ENCODE data around the gene ATXN7L1.

The ATXN7L1 gene

GRCh38 chr7:105768117-105768516 is 108.3 kb downstream of the ATXN7L1 start:
- H3K36me3 ChIP-seq (ENCODE audit: control insufficient read depth in 1 of 2, insufficient read depth in 2 of 2, low read length in 2 of 2) = no peaks in the 10 kb centered on the region
- no peak overlapping the region for H3K9ac ChIP-seq (ENCODE audit: low read depth in 1 of 2, low read length in 2 of 2)
- H3K27ac ChIP-seq (ENCODE audit: low read depth, low read length) = no peak overlapping the region
- no peaks in the 10 kb centered on the region for H3K4me1 ChIP-seq (ENCODE audit: control insufficient read depth in 1 of 2, insufficient read depth in 2 of 2, low read length in 2 of 2)
- H3K4me3 ChIP-seq (ENCODE audit: low read depth in 1 of 2, low read length in 2 of 2) = no peak overlapping the region
- no peaks in the 10 kb centered on the region for H3K9me3 ChIP-seq (ENCODE audit: control insufficient read depth in 1 of 2, low read length in 2 of 2)
- H3K27me3 ChIP-seq (ENCODE audit: control insufficient read depth in 1 of 2, insufficient read depth in 2 of 2, low read length in 2 of 2) = no peaks in the 10 kb centered on the region

- Histone ChIP-seq H3K4me1 (ENCODE audit: control insufficient read depth in 1 of 2, insufficient read depth in 2 of 2, low read length in 2 of 2) (no peaks in the 10 kb centered on the region), H3K9me3 (ENCODE audit: control insufficient read depth in 1 of 2, low read length in 2 of 2) (no peaks in the 10 kb centered on the region), H3K27me3 (ENCODE audit: control insufficient read depth in 1 of 2, insufficient read depth in 2 of 2, low read length in 2 of 2) (no peaks in the 10 kb centered on the region), H3K9ac (ENCODE audit: low read depth in 1 of 2, low read length in 2 of 2) (no peak overlapping the region), H3K4me3 (ENCODE audit: low read depth in 1 of 2, low read length in 2 of 2) (no peak overlapping the region), H3K27ac (ENCODE audit: low read depth, low read length) (no peak overlapping the region), H3K36me3 (ENCODE audit: control insufficient read depth in 1 of 2, insufficient read depth in 2 of 2, low read length in 2 of 2) (no peaks in the 10 kb centered on the region)
Observed at GRCh38 chr7:105766421-105767073, 109.9 kb downstream of the ATXN7L1 start.

DNA sequence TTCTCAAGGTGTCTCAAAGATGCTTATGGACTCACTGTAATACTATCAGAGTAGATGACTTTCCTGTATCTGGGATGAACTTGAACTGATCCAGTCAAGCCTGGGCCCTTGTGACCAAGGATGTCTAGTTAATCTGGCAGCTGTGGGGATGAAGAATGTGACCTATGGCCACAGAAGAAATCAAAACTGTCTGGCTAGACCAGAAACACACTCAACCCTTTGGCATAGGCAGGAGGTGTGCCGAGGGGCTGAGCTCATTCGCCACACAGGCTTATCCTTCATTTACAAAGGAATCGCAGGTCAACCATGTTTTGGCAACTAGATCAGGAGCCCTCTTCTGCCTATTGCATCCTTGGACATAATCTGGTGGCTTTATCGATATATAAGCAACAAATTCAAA is 110.6 kb downstream of the ATXN7L1 start:
- H3K9me3 ChIP-seq (ENCODE audit: control insufficient read depth in 1 of 2, low read length in 2 of 2) = no peaks in the 10 kb centered on the region

GRCh38 chr7:105764506-105764905 is 111.9 kb downstream of the ATXN7L1 start:
- Histone ChIP-seq H3K27me3 (ENCODE audit: control insufficient read depth in 1 of 2, insufficient read depth in 2 of 2, low read length in 2 of 2) (no peaks in the 10 kb centered on the region), H3K9me3 (ENCODE audit: control insufficient read depth in 1 of 2, low read length in 2 of 2) (no peaks in the 10 kb centered on the region), H3K27ac (ENCODE audit: low read depth, low read length) (no peak overlapping the region), H3K9ac (ENCODE audit: low read depth in 1 of 2, low read length in 2 of 2) (no peak overlapping the region), H3K4me3 (ENCODE audit: low read depth in 1 of 2, low read length in 2 of 2) (no peak overlapping the region), H3K4me1 (ENCODE audit: control insufficient read depth in 1 of 2, insufficient read depth in 2 of 2, low read length in 2 of 2) (peaks cover 1 to 5% of the 10 kb centered on the region in 2 donors), H3K36me3 (ENCODE audit: control insufficient read depth in 1 of 2, insufficient read depth in 2 of 2, low read length in 2 of 2) (no peaks in the 10 kb centered on the region)

More for the DNA sequence above, 110.6 kb downstream of the ATXN7L1 start:
- no peak overlapping the region for H3K9ac ChIP-seq (ENCODE audit: low read depth in 1 of 2, low read length in 2 of 2)
- H3K27me3 ChIP-seq (ENCODE audit: control insufficient read depth in 1 of 2, insufficient read depth in 2 of 2, low read length in 2 of 2) = no peaks in the 10 kb centered on the region
- H3K36me3 ChIP-seq (ENCODE audit: control insufficient read depth in 1 of 2, insufficient read depth in 2 of 2, low read length in 2 of 2) = no peaks in the 10 kb centered on the region
- no peak overlapping the region for H3K4me3 ChIP-seq (ENCODE audit: low read depth in 1 of 2, low read length in 2 of 2)
- H3K27ac ChIP-seq (ENCODE audit: low read depth, low read length) = no peak overlapping the region
- no peaks in the 10 kb centered on the region for H3K4me1 ChIP-seq (ENCODE audit: control insufficient read depth in 1 of 2, insufficient read depth in 2 of 2, low read length in 2 of 2)

GRCh38 chr7:105760551-105761447 is 115.6 kb downstream of the ATXN7L1 start:
- no peak overlapping the region for H3K4me3 ChIP-seq (ENCODE audit: low read depth in 1 of 2, low read length in 2 of 2)
- H3K36me3 ChIP-seq (ENCODE audit: control insufficient read depth in 1 of 2, insufficient read depth in 2 of 2, low read length in 2 of 2) = no peaks in the 10 kb centered on the region
- peaks cover 4 to 9% of the 10 kb centered on the region in 2 donors for H3K4me1 ChIP-seq (ENCODE audit: control insufficient read depth in 1 of 2, insufficient read depth in 2 of 2, low read length in 2 of 2)
- H3K9ac ChIP-seq (ENCODE audit: low read depth in 1 of 2, low read length in 2 of 2) = no peak overlapping the region
- no peaks in the 10 kb centered on the region for H3K9me3 ChIP-seq (ENCODE audit: control insufficient read depth in 1 of 2, low read length in 2 of 2)
- no peak overlapping the region for H3K27ac ChIP-seq (ENCODE audit: low read depth, low read length)
- H3K27me3 ChIP-seq (ENCODE audit: control insufficient read depth in 1 of 2, insufficient read depth in 2 of 2, low read length in 2 of 2) = no peaks in the 10 kb centered on the region

- Histone ChIP-seq H3K4me1 (ENCODE audit: control insufficient read depth in 1 of 2, insufficient read depth in 2 of 2, low read length in 2 of 2) (peaks cover 4 to 9% of the 10 kb centered on the region in 2 donors), H3K9me3 (ENCODE audit: control insufficient read depth in 1 of 2, low read length in 2 of 2) (no peaks in the 10 kb centered on the region), H3K36me3 (ENCODE audit: control insufficient read depth in 1 of 2, insufficient read depth in 2 of 2, low read length in 2 of 2) (no peaks in the 10 kb centered on the region), H3K4me3 (ENCODE audit: low read depth in 1 of 2, low read length in 2 of 2) (no peak overlapping the region), H3K27ac (ENCODE audit: low read depth, low read length) (no peak overlapping the region), H3K9ac (ENCODE audit: low read depth in 1 of 2, low read length in 2 of 2) (no peak overlapping the region), H3K27me3 (ENCODE audit: control insufficient read depth in 1 of 2, insufficient read depth in 2 of 2, low read length in 2 of 2) (no peaks in the 10 kb centered on the region)
Observed at GRCh38 chr7:105759670-105760550, 116.5 kb downstream of the ATXN7L1 start.

- no peaks in the 10 kb centered on the region for H3K36me3 ChIP-seq (ENCODE audit: control insufficient read depth in 1 of 2, insufficient read depth in 2 of 2, low read length in 2 of 2)
- H3K9me3 ChIP-seq (ENCODE audit: control insufficient read depth in 1 of 2, low read length in 2 of 2) = no peaks in the 10 kb centered on the region
- no peak overlapping the region for H3K9ac ChIP-seq (ENCODE audit: low read depth in 1 of 2, low read length in 2 of 2)
- no peak overlapping the region for H3K27ac ChIP-seq (ENCODE audit: low read depth, low read length)
- H3K4me3 ChIP-seq (ENCODE audit: low read depth in 1 of 2, low read length in 2 of 2) = no peak overlapping the region
- no peaks in the 10 kb centered on the region for H3K27me3 ChIP-seq (ENCODE audit: control insufficient read depth in 1 of 2, insufficient read depth in 2 of 2, low read length in 2 of 2)
- H3K4me1 ChIP-seq (ENCODE audit: control insufficient read depth in 1 of 2, insufficient read depth in 2 of 2, low read length in 2 of 2) = peaks cover 4 to 9% of the 10 kb centered on the region in 2 donors
Observed at GRCh38 chr7:105756367-105756766, 120.0 kb downstream of the ATXN7L1 start.

- Histone ChIP-seq H3K27ac (ENCODE audit: low read depth, low read length) (no peak overlapping the region), H3K9ac (ENCODE audit: low read depth in 1 of 2, low read length in 2 of 2) (no peak overlapping the region), H3K4me3 (ENCODE audit: low read depth in 1 of 2, low read length in 2 of 2) (no peak overlapping the region), H3K9me3 (ENCODE audit: control insufficient read depth in 1 of 2, low read length in 2 of 2) (no peaks in the 10 kb centered on the region), H3K27me3 (ENCODE audit: control insufficient read depth in 1 of 2, insufficient read depth in 2 of 2, low read length in 2 of 2) (no peaks in the 10 kb centered on the region), H3K36me3 (ENCODE audit: control insufficient read depth in 1 of 2, insufficient read depth in 2 of 2, low read length in 2 of 2) (peaks cover 0 to 10% of the 10 kb centered on the region in 2 donors), H3K4me1 (ENCODE audit: control insufficient read depth in 1 of 2, insufficient read depth in 2 of 2, low read length in 2 of 2) (no peaks in the 10 kb centered on the region)
Observed at GRCh38 chr7:105752671-105753275, 123.6 kb downstream of the ATXN7L1 start.

DNA sequence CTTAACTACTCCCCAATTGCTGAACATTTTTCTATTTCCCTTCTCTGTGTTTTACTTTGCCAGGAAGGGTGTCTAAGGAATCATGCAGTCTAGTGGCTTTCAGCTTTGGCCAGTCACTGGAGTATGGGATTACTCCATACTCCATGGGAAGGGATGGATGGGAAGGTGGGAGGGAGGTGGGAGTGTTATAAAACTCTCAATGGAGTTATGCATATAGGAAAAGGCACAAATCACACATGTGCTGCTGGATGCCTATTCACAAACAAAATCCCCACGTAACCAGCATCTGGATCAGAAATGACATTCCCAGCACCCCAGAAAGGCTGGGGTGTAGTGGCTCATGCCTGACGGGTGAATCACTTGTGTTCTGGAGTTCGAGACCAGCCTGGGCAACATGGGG is 125.3 kb downstream of the ATXN7L1 start:
- no peak overlapping the region for H3K27ac ChIP-seq (ENCODE audit: low read depth, low read length)
- no peaks in the 10 kb centered on the region for H3K27me3 ChIP-seq (ENCODE audit: control insufficient read depth in 1 of 2, insufficient read depth in 2 of 2, low read length in 2 of 2)
- H3K9ac ChIP-seq (ENCODE audit: low read depth in 1 of 2, low read length in 2 of 2) = no peak overlapping the region
- no peak overlapping the region for H3K4me3 ChIP-seq (ENCODE audit: low read depth in 1 of 2, low read length in 2 of 2)
- H3K4me1 ChIP-seq (ENCODE audit: control insufficient read depth in 1 of 2, insufficient read depth in 2 of 2, low read length in 2 of 2) = no peaks in the 10 kb centered on the region
- H3K36me3 ChIP-seq (ENCODE audit: control insufficient read depth in 1 of 2, insufficient read depth in 2 of 2, low read length in 2 of 2) = peaks cover 0 to 10% of the 10 kb centered on the region in 2 donors
- H3K9me3 ChIP-seq (ENCODE audit: control insufficient read depth in 1 of 2, low read length in 2 of 2) = no peaks in the 10 kb centered on the region

Measured in duodenal mucosa (tissue), 2 donors.